Keratinocyte (primary cell): ENCODE measurements around the gene AMDHD2. TPM values are rescaled to one million over a fixed set of nuclear protein-coding genes. Genes with fewer than 3 reads are reported as not detected.

Experiments used
- DNase-seq: peaks from one replicate; pipeline ENCODE4 v3.0.0-alpha.2; 2011; ENCODE audit warnings: low read depth, missing footprints, low spot score
- FAIRE-seq: peaks from 2 replicates; lab custom pipeline; 2011; peaks lifted over from hg19 to GRCh38; lab: Jason Lieb, UNC
- H2AFZ ChIP-seq: 2 replicates; pipeline ENCODE4 v1.6.0; 2012; ENCODE audit warnings: low read length, control low read depth, inconsistent platforms; ENCODE audit not compliant: control insufficient read depth
- H3K27ac ChIP-seq: 2 replicates; pipeline ENCODE4 v1.5.1; 2011; ENCODE audit warnings: low read length; ENCODE audit not compliant: control insufficient read depth, insufficient read depth
- H3K27me3 ChIP-seq: 3 replicates; pipeline ENCODE4 v1.6.0; 2011; ENCODE audit warnings: low read length; ENCODE audit not compliant: control insufficient read depth, insufficient read depth; ENCODE audit errors: extremely low read depth
- H3K36me3 ChIP-seq, 2 experiments: 2 replicates in 1 of 2; 3 replicates in 1 of 2; pipeline ENCODE4 v1.5.1; 2011; ENCODE audit warnings: low read length in 2 of 2, mild to moderate bottlenecking in 1 of 2; ENCODE audit not compliant: control insufficient read depth in 2 of 2, insufficient read depth in 2 of 2; ENCODE audit errors: extremely low read depth in 1 of 2
- H3K4me1 ChIP-seq: 3 replicates; pipeline ENCODE4 v1.5.1; 2011; ENCODE audit warnings: low read length; ENCODE audit not compliant: control insufficient read depth, insufficient read depth; ENCODE audit errors: extremely low read depth
- H3K4me2 ChIP-seq: 3 replicates; pipeline ENCODE4 v1.6.0; 2011; ENCODE audit warnings: low read depth, low read length; ENCODE audit not compliant: control insufficient read depth, insufficient read depth; ENCODE audit errors: extremely low read depth
- H3K4me3 ChIP-seq, 3 experiments: fragments of 200-600 bp in 1 of 3; sonication (generic) in 1 of 3; 2 replicates in 2 of 3; 3 replicates in 1 of 3; pipeline ENCODE4 v1.5.1; 2011 to 2016; ENCODE audit warnings: low read length in 3 of 3, mild to moderate bottlenecking in 3 of 3, control low read depth in 2 of 3, inconsistent platforms in 1 of 3, low read depth in 1 of 3, mixed read lengths in 1 of 3, mixed run types in 1 of 3, moderate library complexity in 1 of 3; ENCODE audit not compliant: control insufficient read depth in 2 of 3, insufficient read depth in 2 of 3; ENCODE audit errors: extremely low read depth in 1 of 3
- H3K79me2 ChIP-seq: 2 replicates; pipeline ENCODE4 v1.6.0; 2012; ENCODE audit warnings: low read length; ENCODE audit not compliant: control insufficient read depth, insufficient read depth
- H3K9ac ChIP-seq: 3 replicates; pipeline ENCODE4 v1.6.0; 2011; ENCODE audit warnings: low read length; ENCODE audit not compliant: control insufficient read depth, insufficient read depth; ENCODE audit errors: extremely low read depth
- H3K9me1 ChIP-seq: 3 replicates; pipeline ENCODE4 v1.6.0; 2011; ENCODE audit warnings: low read length; ENCODE audit not compliant: control insufficient read depth, insufficient read depth; ENCODE audit errors: extremely low read depth
- H3K9me3 ChIP-seq: 2 replicates; pipeline ENCODE4 v1.5.1; 2012; ENCODE audit warnings: low read depth, low read length; ENCODE audit not compliant: control insufficient read depth
- H4K20me1 ChIP-seq: 3 replicates; pipeline ENCODE4 v1.6.0; 2011; ENCODE audit warnings: low read length; ENCODE audit not compliant: control insufficient read depth, insufficient read depth; ENCODE audit errors: extremely low read depth
- EZH2 ChIP-seq: IDR thresholded peaks from one replicate; pipeline ENCODE4 v1.6.1; 2012; ENCODE audit warnings: inconsistent platforms, mild to moderate bottlenecking, low read length, moderate library complexity
- dilution Hi-C: fragments of 300-500 bp; cut with MboI; formaldehyde crosslinking; loops from one replicate; pipeline ENCODE4 v1.7.0; 2020; ENCODE audit warnings: low sequenced_read_pairs; ENCODE audit not compliant: extremely low pct_ligation_motif_present
- polyA plus RNA-seq, 5 experiments: library from polyadenylated mRNA; depleted of rRNA in 3 of 5; stranded (reverse) in 3 of 5; stranded (forward) in 1 of 5; unstranded in 1 of 5; fragments of >200 nt; gene quantifications; 1 replicate in 1 of 5; 2 replicates in 3 of 5; 3 replicates in 1 of 5; pipeline versions ENCODE4 v1.2.1 to v1.2.3, GENCODE V29; 2011 to 2012; ENCODE audit warnings: missing spikeins in 2 of 5, low read depth in 1 of 5, low replicate concordance in 1 of 5
- TF ChIP-seq, protein P1 (sequence below), 3 experiments: IDR thresholded peaks in 1 of 3; conservative IDR thresholded peaks in 1 of 3; optimal IDR thresholded peaks in 1 of 3; 2 replicates in 2 of 3; 3 replicates in 1 of 3; pipeline versions ENCODE3 to v1.5.1; 2011; ENCODE audit warnings: low read length in 3 of 3, mild to moderate bottlenecking in 3 of 3, moderate library complexity in 2 of 3, control low read depth in 1 of 3, inconsistent platforms in 1 of 3; ENCODE audit not compliant: insufficient read depth in 2 of 3; ENCODE audit errors: extremely low read depth in 1 of 3

The AMDHD2 gene
- polyA plus RNA-seq, 1 donor (not counting 4 experiments of a cell fraction or from before 2014, with no cell fraction given): 8.9 TPM

DNA sequence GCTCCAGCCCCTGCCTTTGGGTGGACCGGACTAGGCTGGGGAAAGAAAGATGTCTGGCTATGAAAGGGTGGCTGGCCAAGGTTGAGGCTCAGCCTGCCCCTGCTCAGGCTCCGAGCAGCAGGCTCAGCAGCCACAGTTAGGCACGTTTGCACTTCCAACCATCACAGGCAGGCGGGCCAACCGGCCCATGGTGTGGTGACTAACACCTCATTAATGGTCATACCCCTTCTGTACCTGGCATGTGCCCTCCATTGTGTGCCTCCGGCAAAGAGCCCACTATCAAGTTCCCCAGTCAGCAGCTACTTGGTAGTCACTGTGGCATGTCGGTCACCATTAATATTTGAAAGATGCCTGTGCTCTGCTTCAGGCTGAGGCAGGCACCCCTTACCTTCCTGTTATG is 38.5 kb upstream of the AMDHD2 start:
- dilution Hi-C loops: no loop called here
- Histone ChIP-seq H4K20me1 (peaks cover 2% of the 10 kb centered on the region), H3K79me2 (peaks cover 1% of the 10 kb centered on the region), H2AFZ (no peak overlapping the region), H3K9ac (no peak overlapping the region), H3K9me3 (no peaks in the 10 kb centered on the region), H3K27ac (no peak overlapping the region), H3K27me3 (no peaks in the 10 kb centered on the region), H3K4me2 (no peak overlapping the region), H3K4me1 (no peaks in the 10 kb centered on the region), H3K4me3 (no peak overlapping the region), H3K36me3 (peaks cover 0 to 1% of the 10 kb centered on the region in 2 experiments), H3K9me1 (no peaks in the 10 kb centered on the region)
- no peak for DNase-seq
- FAIRE-seq: no peak
- no peak for TF ChIP-seq EZH2
- TF ChIP-seq, protein P1, sequence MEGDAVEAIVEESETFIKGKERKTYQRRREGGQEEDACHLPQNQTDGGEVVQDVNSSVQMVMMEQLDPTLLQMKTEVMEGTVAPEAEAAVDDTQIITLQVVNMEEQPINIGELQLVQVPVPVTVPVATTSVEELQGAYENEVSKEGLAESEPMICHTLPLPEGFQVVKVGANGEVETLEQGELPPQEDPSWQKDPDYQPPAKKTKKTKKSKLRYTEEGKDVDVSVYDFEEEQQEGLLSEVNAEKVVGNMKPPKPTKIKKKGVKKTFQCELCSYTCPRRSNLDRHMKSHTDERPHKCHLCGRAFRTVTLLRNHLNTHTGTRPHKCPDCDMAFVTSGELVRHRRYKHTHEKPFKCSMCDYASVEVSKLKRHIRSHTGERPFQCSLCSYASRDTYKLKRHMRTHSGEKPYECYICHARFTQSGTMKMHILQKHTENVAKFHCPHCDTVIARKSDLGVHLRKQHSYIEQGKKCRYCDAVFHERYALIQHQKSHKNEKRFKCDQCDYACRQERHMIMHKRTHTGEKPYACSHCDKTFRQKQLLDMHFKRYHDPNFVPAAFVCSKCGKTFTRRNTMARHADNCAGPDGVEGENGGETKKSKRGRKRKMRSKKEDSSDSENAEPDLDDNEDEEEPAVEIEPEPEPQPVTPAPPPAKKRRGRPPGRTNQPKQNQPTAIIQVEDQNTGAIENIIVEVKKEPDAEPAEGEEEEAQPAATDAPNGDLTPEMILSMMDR (optimal IDR thresholded peaks at IDR 0.05 in 1 of 3, IDR thresholded peaks at IDR 0.05 in 1 of 3, conservative IDR thresholded peaks at IDR 0.05 in 1 of 3; ENCODE audit: extremely low read depth in 1 of 3, insufficient read depth in 2 of 3, low read length in 3 of 3): no peak

DNA sequence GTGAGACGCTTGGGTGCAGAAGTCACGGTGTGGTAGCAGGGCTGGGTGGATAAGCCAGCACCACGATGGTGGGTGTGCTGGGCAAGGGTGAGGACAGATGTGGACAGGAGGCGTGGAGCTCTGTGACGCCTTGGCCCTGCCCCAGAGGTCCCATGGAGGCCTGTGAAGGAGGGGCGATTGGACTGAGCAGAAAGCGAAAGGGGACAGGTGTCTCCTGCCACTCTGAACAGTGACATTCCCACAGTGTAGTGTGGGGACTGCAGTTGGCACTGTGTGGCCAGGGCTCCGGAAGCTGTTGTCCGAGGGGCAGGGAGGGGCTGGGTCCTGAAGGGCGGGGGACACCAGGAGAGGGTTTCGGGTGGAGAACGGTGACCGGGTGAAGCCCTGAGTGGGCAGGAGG is 37.9 kb upstream of the AMDHD2 start:
- H3K27ac ChIP-seq: no peak overlapping the region
- no peak overlapping the region for H2AFZ ChIP-seq
- no peak overlapping the region for H3K4me3 ChIP-seq
- H3K27me3 ChIP-seq: no peaks in the 10 kb centered on the region
- peaks cover 2% of the 10 kb centered on the region for H4K20me1 ChIP-seq
- peaks cover 0 to 1% of the 10 kb centered on the region in 2 experiments for H3K36me3 ChIP-seq
- FAIRE-seq (no peak), DNase-seq (no peak)
- dilution Hi-C loops: no loop called here
- H3K4me1 ChIP-seq: peaks cover 3% of the 10 kb centered on the region
- no peaks in the 10 kb centered on the region for H3K9me1 ChIP-seq
- no peaks in the 10 kb centered on the region for H3K9me3 ChIP-seq
- H3K79me2 ChIP-seq: peaks cover 1% of the 10 kb centered on the region
- no peak overlapping the region for H3K9ac ChIP-seq
- no peak for TF ChIP-seq EZH2
- TF ChIP-seq, protein P1 (optimal IDR thresholded peaks at IDR 0.05 in 1 of 3, IDR thresholded peaks at IDR 0.05 in 1 of 3, conservative IDR thresholded peaks at IDR 0.05 in 1 of 3; ENCODE audit: extremely low read depth in 1 of 3, insufficient read depth in 2 of 3, low read length in 3 of 3): no peak
- no peak overlapping the region for H3K4me2 ChIP-seq
